Right lobe of liver (tissue), 4 donors: Measurements from ENCODE around the gene KCNF1.

ENCODE experiments used
- CTCF ChIP-seq, 4 donors: fragments of 200-600 bp in 3 of 4; fragments of 450-650 bp in 1 of 4; IDR thresholded peaks; one replicate each; pipeline versions ENCODE4 v1.5.1 to v1.8.0; 2016 to 2022; ENCODE audit warnings: antibody characterized with exemption in 4 of 4, mild to moderate bottlenecking in 2 of 4
- POLR2A ChIP-seq: fragments of 450-650 bp; IDR thresholded peaks from one replicate; pipeline ENCODE4 v1.6.1; 2017; ENCODE audit warnings: antibody characterized with exemption, mild to moderate bottlenecking
- donor health status: DM: no; HTN: no; CAD: no.
- donor health status: DM: no; HTN: no; CAD: no.
- donor health status: DM: no; HTN: yes; CAD: no.

DNA sequence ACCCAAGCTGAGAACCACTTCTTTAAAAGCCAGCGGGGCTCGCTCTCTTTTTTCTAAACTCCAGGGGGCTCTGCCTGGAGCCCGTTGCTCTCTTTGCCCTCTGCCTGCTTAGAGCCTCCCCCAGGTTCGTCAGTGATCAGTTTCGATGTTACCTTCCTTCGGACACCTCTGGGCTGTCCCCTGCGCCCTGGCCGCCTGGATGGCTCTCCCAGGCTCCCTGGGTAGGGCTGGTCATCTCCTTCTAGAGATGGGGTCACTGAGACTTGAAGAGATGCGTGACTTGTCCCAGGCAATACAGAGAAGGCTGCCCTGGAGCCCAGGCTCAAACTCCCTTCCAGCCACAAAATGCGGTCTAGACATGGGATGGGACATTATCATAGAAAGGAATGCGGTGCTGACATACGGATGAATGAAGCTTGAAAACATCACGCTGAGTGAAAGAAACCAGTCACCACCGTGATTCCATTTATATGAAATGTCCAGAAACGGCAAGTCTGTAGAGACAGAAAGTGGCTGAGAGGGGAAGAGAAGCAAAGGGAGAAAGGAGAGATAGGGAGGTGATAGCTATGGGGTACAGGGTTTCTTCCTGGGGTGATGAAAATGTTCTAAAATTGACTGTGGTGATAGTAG is 14.6 kb downstream of the KCNF1 start:
- TF ChIP-seq CTCF (IDR thresholded peaks at IDR 0.05) (no peak), POLR2A (no peak)
